NCI-H2196 (cell line): ENCODE data around the gene SGPP1.
"Not testable (repeated sequence)": the region's sequence is repeated elsewhere in the genome, so short reads cannot be mapped to it uniquely, and the experiment has no call there.

Experiments used
- DNase-seq: peaks from one replicate; lab custom pipeline; 2025; ENCODE audit not compliant: unreplicated experiment; lab: John Stamatoyannopoulos, UW

SGPP1 gene

DNA sequence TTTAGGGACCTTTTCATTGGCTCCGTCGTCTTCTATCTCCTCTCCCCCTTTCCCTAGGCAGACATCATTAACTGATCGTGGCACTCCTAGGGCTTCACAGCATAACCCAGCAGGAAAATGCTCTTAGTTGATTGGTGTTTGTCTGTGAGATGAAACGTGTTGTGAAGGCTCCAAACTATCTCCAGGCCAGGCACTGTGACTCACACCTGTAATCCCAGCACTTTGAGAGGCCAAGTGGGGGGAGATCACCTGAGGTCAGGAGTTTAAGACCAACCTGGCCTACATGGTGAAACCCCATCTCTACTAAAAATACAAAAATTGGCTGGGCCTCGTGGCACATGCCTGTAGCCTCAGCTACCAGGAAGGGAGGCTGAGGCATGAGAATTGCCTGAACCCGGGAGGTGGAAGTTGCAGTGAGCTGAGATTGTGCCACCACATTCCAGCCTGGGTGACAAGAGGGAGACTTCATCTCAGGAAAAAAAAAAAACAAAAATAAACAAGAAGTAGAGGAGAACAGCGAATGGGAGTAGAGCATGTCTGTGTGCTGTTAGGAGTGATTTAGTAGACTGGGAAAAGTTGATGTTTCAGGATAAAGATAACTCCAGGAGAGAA lies 53.9 kb downstream of the SGPP1 start:
- no peak for DNase-seq

DNA sequence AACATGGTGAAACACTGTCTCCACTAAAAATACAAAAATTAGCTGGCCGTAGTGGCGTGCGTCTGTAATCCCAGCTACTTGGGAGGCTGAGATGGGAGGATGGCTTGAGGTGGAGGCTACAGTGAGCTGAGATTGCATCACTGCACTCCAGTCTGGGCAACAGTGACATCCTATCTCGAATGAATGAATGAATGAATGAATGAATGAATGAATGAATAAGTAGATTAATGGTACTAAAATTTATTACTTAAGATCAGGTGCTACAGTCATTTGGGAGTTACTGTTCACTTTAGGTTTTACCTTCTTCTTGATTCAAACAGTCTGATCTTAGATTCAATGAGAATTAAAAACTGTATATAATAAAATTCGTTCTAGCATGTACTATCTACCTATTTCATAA lies 54.6 kb downstream of the SGPP1 start:
- no peak for DNase-seq

DNA sequence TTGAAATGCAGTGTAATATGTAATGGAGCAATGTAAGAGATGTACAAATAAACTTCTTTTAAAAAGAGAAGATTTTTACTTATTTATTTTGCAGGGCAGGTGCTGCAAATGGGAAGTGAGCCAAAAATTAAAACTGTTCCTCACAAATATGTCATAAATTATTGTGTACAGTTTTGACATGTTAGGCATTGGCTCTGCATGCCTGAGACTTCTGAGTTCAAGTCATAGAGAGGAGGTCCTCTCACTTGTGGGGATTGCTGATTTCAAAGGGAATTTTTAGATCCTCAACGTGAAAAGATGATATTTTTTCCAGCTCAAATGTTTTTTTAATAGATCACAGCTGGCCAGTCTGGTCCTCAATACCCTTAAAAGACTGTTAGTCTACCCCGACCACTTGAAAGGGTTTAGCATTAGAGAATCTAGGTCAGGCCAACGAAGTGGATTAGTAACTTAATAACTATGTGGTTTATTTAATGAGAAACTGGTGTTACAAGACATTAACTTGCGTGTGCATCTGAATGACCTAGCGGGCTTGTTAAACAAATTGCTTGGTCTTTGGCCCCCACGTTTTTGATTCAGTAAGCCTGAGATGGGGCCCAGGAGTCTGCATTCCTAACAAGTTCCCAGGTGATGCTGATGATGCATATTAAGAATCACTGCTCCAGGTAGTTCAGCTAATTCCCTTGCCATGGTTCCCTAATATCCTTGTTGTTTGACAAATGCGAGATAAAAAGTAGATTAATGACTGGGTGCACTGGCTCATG lies 55.3 kb downstream of the SGPP1 start:
- DNase-seq: no peak

DNA sequence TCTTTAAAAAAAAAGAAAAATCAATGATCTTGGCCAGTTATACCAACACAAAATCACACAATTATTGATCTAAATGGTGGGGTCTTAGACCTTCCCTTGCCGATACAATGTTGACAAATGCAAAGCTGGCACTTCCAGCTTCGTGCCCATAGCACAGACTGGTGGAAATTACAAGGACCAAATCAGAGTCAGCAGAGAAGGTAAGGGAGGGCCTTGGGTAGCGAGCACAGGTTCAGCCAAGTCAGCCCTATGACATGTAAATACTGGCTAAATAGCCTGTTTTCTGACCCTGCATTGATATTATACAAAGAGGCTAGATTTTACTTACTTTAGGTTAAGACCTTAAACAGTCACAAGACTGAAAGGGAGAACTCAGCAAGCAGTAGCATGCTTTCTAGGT lies 55.9 kb downstream of the SGPP1 start:
- no peak for DNase-seq

DNA sequence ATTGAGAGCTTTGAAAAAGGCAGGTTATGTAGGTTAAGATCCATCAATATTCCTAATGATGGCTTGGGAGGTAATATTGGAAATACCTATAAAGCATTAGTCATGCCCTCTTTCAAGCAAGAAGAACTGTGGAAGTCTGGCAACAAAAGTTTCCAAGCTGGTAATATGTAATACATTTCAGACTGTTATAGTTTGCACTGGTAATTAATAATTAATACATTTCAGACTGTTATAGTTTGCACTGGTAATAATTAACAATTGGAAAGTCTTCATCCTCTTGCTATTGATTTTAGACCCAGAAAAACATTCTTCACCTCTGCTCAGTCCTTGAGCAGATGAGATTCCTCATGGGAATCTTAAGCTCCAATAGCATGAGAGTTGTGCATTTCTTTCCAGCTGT lies 57.2 kb downstream of the SGPP1 start:
- no peak for DNase-seq

DNA sequence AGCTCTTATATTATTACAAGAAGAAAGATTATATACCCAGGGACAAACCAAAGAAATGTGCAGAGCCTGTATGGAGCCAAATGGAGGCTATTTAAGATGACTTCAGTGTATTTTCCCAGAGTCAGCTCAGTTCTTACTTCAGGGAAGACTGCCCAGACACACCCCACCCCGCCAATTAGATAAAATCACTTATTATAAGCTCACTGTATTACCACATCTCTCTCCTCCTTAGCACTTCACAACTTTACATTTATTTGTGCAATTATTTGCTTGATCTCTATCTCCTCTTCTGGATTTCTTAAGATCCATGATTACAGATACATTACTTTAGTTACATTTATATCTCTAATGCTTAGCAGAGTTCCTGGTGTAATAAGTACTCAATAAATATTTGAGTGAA lies 61.5 kb downstream of the SGPP1 start:
- no peak for DNase-seq

DNA sequence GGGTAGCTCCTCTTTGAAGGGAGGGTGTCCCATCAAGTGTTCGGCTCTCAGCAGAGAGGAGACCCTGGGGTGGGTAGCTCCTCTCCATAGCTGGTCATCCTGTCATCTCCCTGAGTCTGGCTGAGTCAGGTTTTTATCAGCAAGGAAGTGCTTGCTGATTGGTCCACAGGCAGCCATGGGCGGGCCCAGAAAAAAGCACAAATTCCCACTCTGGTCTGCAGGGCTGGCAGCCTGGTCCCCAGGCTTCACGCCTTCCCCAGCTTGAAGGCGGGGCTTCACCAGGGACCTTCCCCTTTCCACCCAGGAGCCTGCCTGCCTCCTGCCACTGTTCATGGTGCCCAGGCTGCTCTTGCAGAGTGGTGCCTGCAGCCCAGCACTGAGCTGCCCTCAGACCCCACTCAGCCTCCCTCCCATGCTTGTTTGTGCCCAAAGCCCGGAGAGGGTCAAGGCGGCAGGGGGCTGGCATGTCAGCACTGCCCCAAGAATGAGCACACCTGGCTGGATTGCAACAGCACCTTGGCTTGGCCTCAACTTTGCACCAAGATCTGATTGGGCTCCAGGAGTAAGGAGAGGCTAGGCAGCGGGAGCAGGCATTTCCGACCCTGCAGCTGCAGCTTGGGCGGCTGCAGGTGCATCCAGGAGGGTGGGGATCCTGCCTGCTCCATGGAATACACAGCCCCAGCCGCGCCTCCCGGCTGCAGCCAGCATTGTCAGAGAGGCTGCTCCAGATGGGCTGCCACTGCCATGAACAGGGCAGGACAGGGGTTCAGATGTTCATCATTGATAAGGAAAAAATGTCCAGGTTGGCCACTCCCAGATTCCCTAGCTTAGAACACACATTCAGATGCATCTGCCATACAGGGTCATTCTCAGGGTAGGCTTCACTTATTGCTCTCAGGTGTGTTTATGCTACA lies 64.2 kb downstream of the SGPP1 start:
- DNase-seq: no peak

DNA sequence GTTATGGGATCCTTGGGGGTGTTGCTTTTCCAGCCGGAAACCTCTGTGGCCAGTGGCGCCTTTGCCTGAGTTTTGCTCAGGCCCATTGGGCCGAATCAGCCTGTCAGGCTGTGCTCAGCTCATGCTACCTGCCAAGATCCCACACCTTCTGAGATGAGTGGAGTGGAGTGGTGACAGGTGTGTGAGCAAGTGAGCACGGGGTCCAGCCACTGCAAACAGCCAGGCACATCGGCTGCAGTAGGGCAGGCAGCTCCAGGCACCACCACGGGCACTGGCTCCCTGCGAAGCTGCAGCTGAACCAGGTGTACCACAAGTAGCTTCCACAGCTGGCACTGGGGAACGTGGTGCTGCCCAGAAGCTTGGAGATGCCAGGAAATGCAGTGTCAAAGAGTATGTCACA lies 65.1 kb downstream of the SGPP1 start:
- DNase-seq: no peak

DNA sequence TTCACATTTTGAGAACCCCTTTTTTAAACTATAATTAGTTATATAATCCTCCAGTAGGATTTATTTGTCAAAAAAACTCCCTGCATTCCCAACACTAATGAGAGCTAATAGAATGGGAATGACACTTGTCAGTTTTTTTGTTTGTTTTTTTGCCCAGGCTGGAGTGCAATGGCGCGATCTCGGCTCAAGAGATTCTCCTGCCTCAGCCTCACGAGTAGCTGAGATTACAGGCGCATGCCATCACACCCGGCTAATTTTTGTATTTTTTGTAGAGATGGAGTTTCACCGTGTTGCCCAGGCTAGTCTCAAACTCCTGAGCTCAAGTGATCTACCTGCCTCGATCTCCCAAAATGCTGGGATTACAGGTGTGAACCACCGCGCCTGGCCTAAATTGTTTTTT lies 66.0 kb downstream of the SGPP1 start:
- DNase-seq: not testable (repeated sequence)

DNA sequence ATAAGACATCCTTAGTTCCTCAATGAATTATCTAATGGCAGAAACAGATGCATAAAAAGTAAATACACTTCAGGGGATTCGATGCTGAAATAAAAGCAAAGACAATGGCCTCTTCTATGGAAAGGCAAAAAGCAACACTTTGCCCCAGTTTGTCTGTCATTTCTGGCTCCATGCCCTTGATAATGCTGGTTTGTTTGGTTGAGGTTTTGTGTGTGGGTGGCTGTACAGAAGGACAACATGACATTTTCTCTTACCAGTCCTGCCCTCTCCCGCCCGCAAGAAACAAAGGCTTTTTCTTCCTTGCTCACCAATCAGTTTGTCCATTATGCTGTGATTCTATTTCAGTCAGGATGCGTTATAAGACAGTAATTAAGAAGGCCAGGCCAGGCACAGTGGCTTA lies 68.1 kb downstream of the SGPP1 start:
- no peak for DNase-seq

DNA sequence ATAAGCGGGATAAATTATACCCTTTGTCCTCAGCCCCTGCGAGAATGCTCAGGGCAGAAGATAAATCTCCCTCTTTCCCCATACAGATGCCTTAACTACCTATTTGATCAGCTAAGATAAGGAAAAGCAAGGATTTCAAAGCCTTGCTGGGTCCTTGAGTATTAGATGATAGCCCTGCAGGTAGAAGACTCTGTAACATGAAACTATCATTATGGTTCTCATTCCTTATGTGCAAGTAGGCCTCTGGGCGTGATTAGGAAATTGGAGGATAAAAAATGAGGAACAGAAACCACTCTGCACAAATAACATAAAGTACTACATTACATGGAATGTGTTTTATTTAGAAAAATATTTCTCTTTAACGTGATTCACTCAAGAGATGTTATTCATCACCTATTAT lies 71.7 kb downstream of the SGPP1 start:
- DNase-seq: no peak

DNA sequence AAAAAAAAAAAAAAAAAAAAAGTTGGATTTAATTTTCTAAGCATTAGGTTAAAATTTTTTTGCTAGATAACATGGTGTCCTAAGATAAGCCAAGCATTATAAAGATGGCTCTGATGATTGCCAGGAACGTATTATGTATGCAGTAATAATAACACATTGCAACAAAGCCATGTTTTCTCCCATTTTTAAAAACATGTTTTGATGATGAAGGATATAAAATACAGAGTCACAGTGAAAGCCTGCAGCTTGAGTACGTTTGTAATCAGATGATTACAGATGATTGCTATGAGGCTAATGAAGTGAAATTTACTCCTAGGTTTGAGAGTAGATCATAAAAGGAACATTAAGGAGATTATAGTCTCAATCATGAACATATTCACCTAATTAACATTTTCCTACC lies 72.9 kb downstream of the SGPP1 start:
- DNase-seq: no peak

DNA sequence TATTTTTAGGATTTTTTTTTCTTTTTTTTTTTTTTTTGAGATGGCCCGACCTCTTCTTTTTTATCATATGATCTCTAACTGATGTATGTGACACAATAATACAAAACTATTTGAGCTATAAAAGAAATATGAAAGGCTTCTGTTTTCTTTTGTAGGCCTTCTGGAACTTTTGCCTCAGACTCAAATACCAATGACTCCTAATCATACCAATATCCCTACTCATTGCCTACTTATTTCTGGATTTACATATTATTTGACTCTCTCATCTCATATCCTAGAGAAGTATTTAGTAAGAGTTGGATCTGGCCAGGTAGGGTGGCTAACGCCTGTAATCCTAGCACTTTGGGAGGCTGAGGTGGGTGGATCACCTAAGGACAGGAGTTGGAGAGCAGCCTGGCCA lies 73.5 kb downstream of the SGPP1 start:
- no peak for DNase-seq

DNA sequence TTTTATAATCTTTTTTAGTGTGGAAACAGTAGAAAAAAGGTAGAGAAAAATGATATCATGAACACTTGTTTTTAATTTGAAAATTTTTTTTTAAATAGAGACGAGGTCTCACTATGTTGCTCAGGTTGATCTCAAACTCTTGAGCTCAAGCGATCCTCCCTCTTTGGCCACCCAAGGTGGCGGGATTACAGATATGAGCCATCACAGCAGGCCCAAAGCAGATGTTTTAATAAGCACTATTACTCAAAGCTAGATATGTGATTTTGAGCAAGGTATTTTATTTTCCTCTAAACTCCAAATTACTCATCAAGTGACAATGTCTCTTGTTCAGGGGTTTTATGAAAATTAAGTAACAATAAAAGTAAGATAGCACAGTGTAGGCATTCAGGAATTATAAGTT lies 75.5 kb downstream of the SGPP1 start:
- no peak for DNase-seq

DNA sequence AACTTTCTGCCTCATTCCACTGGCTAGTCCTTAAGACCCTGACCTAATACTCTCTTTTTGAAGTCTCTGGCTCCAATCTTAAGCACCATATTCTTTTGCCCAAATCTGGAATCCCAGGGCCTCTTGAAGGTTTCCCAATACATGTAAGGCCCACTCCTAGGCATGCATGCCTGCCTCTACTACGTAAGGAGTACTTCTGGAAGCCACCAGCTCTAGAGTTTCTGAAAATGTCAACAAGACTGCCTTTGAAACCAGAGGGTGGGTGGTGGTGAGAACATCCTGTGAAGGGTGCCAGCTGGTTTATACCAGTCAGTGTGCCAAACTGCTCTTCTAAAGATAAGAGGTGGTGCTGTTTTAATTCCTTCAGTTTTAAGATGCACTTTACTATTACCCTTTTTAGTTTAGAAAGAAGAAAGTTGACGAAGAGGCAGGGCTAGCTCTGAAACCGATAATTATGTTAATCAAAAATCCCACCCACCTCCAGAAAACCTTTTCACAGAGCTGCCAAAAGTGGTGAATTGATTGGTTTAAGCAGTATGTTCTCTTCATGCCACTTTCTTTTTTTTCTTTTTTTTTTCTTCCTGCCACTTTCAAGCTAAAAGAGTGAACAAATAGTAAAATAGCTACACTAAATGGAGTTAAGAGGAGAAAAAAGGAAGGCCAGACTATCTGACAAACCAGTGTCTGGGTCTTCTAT lies 77.5 kb downstream of the SGPP1 start:
- no peak for DNase-seq

DNA sequence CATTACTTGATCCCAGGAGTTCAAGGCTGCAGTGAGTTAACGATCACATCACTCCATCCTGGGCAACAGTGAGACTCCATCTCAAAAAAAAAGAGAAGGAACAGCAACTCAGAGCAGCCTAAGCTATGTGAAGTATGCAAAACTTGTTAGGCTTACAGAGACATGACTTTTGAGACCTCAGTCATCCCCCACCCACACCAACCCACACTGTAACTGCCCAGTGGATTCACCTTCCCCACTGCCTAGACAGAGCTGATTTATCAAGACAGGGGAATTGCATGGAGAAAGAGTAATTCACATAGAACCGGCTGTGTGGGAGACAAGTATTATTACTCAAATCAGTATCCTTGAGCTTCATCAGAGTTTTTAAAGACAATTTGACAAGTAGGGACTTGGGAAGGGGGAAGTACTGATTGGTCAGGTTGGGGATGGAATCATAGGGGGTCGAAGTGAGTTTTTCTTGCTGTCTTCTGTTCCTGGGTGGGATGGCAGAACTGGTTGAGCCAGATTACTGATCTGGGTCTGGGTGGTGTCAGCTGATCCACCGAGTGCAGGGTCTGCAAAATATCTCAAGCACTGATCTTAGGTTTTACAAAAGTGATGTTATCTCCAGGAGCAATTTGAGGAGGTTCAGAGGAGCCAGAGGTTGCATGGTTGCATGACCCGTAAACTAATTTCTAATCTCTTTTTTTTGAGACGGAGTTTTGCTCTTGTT lies 80.0 kb downstream of the SGPP1 start:
- no peak for DNase-seq

DNA sequence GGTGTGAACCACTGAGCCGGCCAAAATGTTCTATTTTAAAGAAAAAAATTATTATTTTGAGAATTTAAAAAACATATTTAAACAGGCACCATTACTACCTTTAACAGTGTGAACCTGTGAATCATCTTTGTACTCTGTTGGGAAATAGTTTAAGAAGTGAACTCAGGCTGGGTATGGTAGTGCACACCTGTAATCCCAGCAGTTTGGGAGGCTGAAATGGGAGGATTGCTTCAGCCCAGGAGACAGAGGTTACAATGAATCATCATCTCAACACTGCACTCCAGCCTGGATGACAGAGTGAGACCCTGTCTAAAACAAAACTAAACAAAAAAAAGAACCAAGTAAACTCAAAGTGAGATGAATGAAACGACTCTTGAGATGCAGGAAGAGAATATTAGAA lies 83.1 kb downstream of the SGPP1 start:
- DNase-seq: no peak

DNA sequence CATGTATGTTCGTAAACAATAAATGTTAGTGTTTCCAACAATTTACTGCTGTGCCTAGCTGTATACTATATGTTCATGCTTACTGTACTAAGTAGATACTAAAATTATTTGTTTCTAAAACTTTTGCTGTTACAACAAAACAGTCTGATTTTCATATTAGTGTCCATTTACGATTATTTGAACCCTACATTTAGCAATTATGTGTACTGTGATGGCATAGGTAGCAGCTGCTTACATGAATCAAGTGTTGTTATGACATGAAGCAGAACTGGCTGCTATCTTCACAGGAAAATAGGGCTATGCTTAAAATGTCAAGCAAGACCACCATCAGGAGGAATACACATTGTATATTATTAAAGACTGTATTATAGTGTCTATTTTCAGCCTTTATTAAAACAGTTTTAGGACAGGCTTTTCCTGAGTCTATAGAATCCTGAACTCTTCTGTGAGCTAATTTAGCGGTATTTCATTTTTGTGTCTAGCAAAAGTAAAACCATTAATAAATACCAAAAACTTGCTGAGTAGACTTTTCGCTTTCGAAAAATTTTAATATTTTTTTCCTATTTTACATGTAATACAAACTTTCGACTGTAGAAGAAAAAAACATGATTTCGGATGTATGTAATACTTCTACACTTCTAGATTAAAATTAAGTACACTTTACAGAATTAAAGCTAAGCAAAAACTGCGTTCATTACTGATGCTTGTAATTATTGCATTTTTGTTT lies 85.0 kb downstream of the SGPP1 start:
- no peak for DNase-seq

DNA sequence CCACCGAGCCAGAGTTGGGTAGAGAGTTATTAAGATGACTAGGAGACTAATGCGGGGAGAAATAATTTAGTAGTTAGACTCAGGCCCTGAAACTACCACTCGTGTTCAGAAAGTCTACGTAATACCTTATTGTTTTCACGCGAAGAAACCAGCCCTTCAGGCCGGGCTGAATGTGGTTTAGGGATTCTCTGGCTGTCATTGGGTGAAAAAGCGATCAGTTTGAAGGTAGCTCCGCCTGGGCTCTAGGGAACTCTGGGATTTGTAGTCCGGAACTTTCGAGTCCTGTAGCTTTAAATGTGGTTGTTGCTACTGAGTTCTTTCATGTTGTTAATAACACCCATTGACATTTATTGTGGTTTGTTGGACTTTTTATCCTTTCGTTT lies 85.6 kb downstream of the SGPP1 start:
- DNase-seq: peak; percentile 92
